Breast epithelium (tissue), 4 donors: ENCODE data around the gene TCAF1. TPM values are rescaled to one million over a fixed set of nuclear protein-coding genes. Genes with fewer than 3 reads are reported as not detected.
"Not testable (repeated sequence)": the region's sequence is repeated elsewhere in the genome, so short reads cannot be mapped to it uniquely, and the experiment has no call there.

Experiments
- DNase-seq, 2 donors: peaks; one replicate each; pipeline ENCODE4 v3.0.0-alpha.2; 2019; ENCODE audit warnings: low spot score in 2 of 2
- H3K27ac ChIP-seq, 2 donors: fragments of 200-600 bp; sonication (generic) in 1 of 2; one replicate each; pipeline ENCODE4 v1.5.1; 2016 to 2019; ENCODE audit warnings: mild to moderate bottlenecking in 1 of 2
- H3K27me3 ChIP-seq, 2 donors: fragments of 200-600 bp; sonication (generic) in 1 of 2; one replicate each; pipeline versions ENCODE4 v1.5.1 to v1.6.0; 2017 to 2019; ENCODE audit warnings: control low read depth in 1 of 2, mild to moderate bottlenecking in 1 of 2
- H3K36me3 ChIP-seq: fragments of 200-600 bp; one replicate; pipeline ENCODE4 v1.5.1; 2019
- H3K4me1 ChIP-seq, 2 donors: fragments of 200-600 bp; sonication (generic); one replicate each; pipeline ENCODE4 v1.5.1; 2016 to 2019; ENCODE audit warnings: control low read depth in 1 of 2
- H3K4me3 ChIP-seq, 3 donors: fragments of 200-600 bp; sonication (generic); 1 replicate in 2 of 3; 2 replicates in 1 of 3; pipeline ENCODE4 v1.5.1; 2016 to 2019; ENCODE audit warnings: mild to moderate bottlenecking in 3 of 3, moderate library complexity in 2 of 3
- H3K9me3 ChIP-seq, 2 donors: fragments of 200-600 bp; sonication (generic) in 1 of 2; one replicate each; pipeline ENCODE4 v1.5.1; 2016 to 2019; ENCODE audit warnings: control low read depth in 1 of 2
- CTCF ChIP-seq, 3 donors: fragments of 450-650 bp; IDR thresholded peaks; one replicate each; pipeline ENCODE4 v1.5.1; 2016 to 2017; ENCODE audit warnings: antibody characterized with exemption in 3 of 3, mild to moderate bottlenecking in 3 of 3, moderate library complexity in 3 of 3
- POLR2A ChIP-seq: fragments of 450-650 bp; IDR thresholded peaks from one replicate; pipeline ENCODE4 v1.6.1; 2016; ENCODE audit warnings: antibody characterized with exemption, mild to moderate bottlenecking, moderate library complexity
- POLR2AphosphoS5 ChIP-seq, 3 donors: sonication (generic); formaldehyde crosslinking; IDR thresholded peaks; one replicate each; pipeline ENCODE4 v1.6.1; 2017; ENCODE audit warnings: antibody characterized with exemption in 3 of 3
- intact Hi-C: fragments of 100-400 bp; cut with DNase I; formaldehyde crosslinking; loops from one replicate; pipeline ENCODE4 v1.15.1; 2023; ENCODE audit warnings: low total_unique reads
- total RNA-seq, 3 donors: library from RNA; depleted of rRNA; stranded (reverse); fragments of >200 nt; gene quantifications; one replicate each; pipeline ENCODE4 v1.1.0, GENCODE V29; 2016

TCAF1 gene
- total RNA-seq, 3 donors from 2014 or later: 44.5 to 51.4 (median 49.8) TPM

- TF ChIP-seq POLR2A: no peak
- no peak for TF ChIP-seq POLR2AphosphoS5 (IDR thresholded peaks at IDR 0.05)
- TF ChIP-seq CTCF (IDR thresholded peaks at IDR 0.05): no peak
- Histone ChIP-seq H3K4me3 (no peak overlapping the region), H3K27me3 (no peaks in the 10 kb centered on the region), H3K4me1 (no peaks in the 10 kb centered on the region), H3K9me3 (peaks cover 0 to 5% of the 10 kb centered on the region in 2 donors), H3K36me3 (no peaks in the 10 kb centered on the region), H3K27ac (no peak overlapping the region)
- intact Hi-C loops: no loop called here
- DNase-seq: no peak
Measured at GRCh38 chr7:143850682-143851081, 51.3 kb downstream of the TCAF1 start.

- DNase-seq: no peak
- H3K27me3 ChIP-seq: no peaks in the 10 kb centered on the region
- intact Hi-C loops: no loop called here
- no peak overlapping the region for H3K27ac ChIP-seq
- peaks cover 0 to 5% of the 10 kb centered on the region in 2 donors for H3K9me3 ChIP-seq
- no peaks in the 10 kb centered on the region for H3K36me3 ChIP-seq
- TF ChIP-seq POLR2A: no peak
- no peak for TF ChIP-seq CTCF (IDR thresholded peaks at IDR 0.05)
- TF ChIP-seq POLR2AphosphoS5 (IDR thresholded peaks at IDR 0.05): no peak
- H3K4me3 ChIP-seq: no peak overlapping the region
- no peaks in the 10 kb centered on the region for H3K4me1 ChIP-seq
Measured at GRCh38 chr7:143849785-143850479, 52.0 kb downstream of the TCAF1 start.

GRCh38 chr7:143848192-143848591 is 53.8 kb downstream of the TCAF1 start:
- intact Hi-C loops: no loop called here
- Histone ChIP-seq H3K27ac (no peak overlapping the region), H3K36me3 (no peaks in the 10 kb centered on the region), H3K9me3 (peaks cover 0 to 5% of the 10 kb centered on the region in 2 donors), H3K27me3 (no peaks in the 10 kb centered on the region), H3K4me3 (no peak overlapping the region), H3K4me1 (no peaks in the 10 kb centered on the region)
- no peak for TF ChIP-seq POLR2A
- TF ChIP-seq POLR2AphosphoS5 (IDR thresholded peaks at IDR 0.05): no peak
- no peak for TF ChIP-seq CTCF (IDR thresholded peaks at IDR 0.05)
- no peak for DNase-seq

- H3K36me3 ChIP-seq: no peaks in the 10 kb centered on the region
- DNase-seq: no peak
- intact Hi-C loops: no loop called here
- no peak overlapping the region for H3K27ac ChIP-seq
- no peak for TF ChIP-seq CTCF (IDR thresholded peaks at IDR 0.05)
- TF ChIP-seq POLR2AphosphoS5 (IDR thresholded peaks at IDR 0.05): no peak
- TF ChIP-seq POLR2A: no peak
- H3K4me1 ChIP-seq: no peaks in the 10 kb centered on the region
- no peak overlapping the region for H3K4me3 ChIP-seq
- H3K27me3 ChIP-seq: no peaks in the 10 kb centered on the region
- H3K9me3 ChIP-seq: peaks cover 0 to 5% of the 10 kb centered on the region in 2 donors
Measured at GRCh38 chr7:143846692-143847091, 55.3 kb downstream of the TCAF1 start.

- H3K4me1 ChIP-seq, H3K36me3 ChIP-seq, H3K9me3 ChIP-seq, H3K27ac ChIP-seq, DNase-seq, H3K4me3 ChIP-seq, intact Hi-C loops, H3K27me3 ChIP-seq: not testable (repeated sequence)
Measured at GRCh38 chr7:143841696-143842095, 60.3 kb downstream of the TCAF1 start.

GRCh38 chr7:143840062-143840461 is 61.9 kb downstream of the TCAF1 start:
- H3K27ac ChIP-seq, H3K4me1 ChIP-seq, H3K36me3 ChIP-seq, intact Hi-C loops, H3K9me3 ChIP-seq, H3K27me3 ChIP-seq, DNase-seq, H3K4me3 ChIP-seq: not testable (repeated sequence)

GRCh38 chr7:143837223-143837622 is 64.8 kb downstream of the TCAF1 start:
- intact Hi-C loops, H3K4me1 ChIP-seq, H3K27ac ChIP-seq, H3K9me3 ChIP-seq, H3K27me3 ChIP-seq, H3K36me3 ChIP-seq: not testable (repeated sequence)
- peak; percentile 82 to 91 for DNase-seq
- H3K4me3 ChIP-seq: peak overlapping the region; percentile 24 to 47 (median 37)

- H3K36me3 ChIP-seq, H3K9me3 ChIP-seq, H3K4me1 ChIP-seq, intact Hi-C loops, H3K27me3 ChIP-seq: not testable (repeated sequence)
- peak; percentile 85 to 96 for DNase-seq
- peak overlapping the region in 1 of 2 donors; percentile 42 for H3K27ac ChIP-seq
- peak overlapping the region; percentile 40 to 58 (median 41) for H3K4me3 ChIP-seq
Measured at GRCh38 chr7:143836622-143837021, 65.4 kb downstream of the TCAF1 start.

GRCh38 chr7:143836088-143836487 is 65.9 kb downstream of the TCAF1 start:
- H3K27ac ChIP-seq, intact Hi-C loops: not testable (repeated sequence)
- peak overlapping the region in 1 of 3 donors; percentile 58 for H3K4me3 ChIP-seq

More at GRCh38 chr7:143836088-143836487, 65.9 kb downstream of the TCAF1 start:
- H3K27me3 ChIP-seq, H3K36me3 ChIP-seq, DNase-seq, H3K4me1 ChIP-seq, H3K9me3 ChIP-seq: not testable (repeated sequence)
